Hepatocyte (in vitro differentiated cells): ENCODE data around the gene MAN1B1. TPM values are rescaled to one million over a fixed set of nuclear protein-coding genes. Genes with fewer than 3 reads are reported as not detected.

Experiments used
- DNase-seq: peaks from one replicate; pipeline ENCODE4 v3.0.0-alpha.2; 2016; ENCODE audit warnings: low spot score
- H2AFZ ChIP-seq: fragments of 200-600 bp; sonication (generic); 2 replicates; pipeline ENCODE4 v1.6.0; 2016; ENCODE audit warnings: antibody characterized with exemption, mild to moderate bottlenecking
- H3K27ac ChIP-seq: fragments of 200-600 bp; sonication (generic); 2 replicates; pipeline ENCODE4 v1.5.1; 2016; ENCODE audit warnings: mild to moderate bottlenecking
- H3K27me3 ChIP-seq: fragments of 200-600 bp; sonication (generic); 2 replicates; pipeline ENCODE4 v1.6.1; 2016
- H3K36me3 ChIP-seq: fragments of 200-600 bp; sonication (generic); replicated peaks from 2 replicates; pipeline ENCODE4 v1.5.1; 2016; ENCODE audit warnings: low read depth; ENCODE audit not compliant: insufficient read depth
- H3K4me1 ChIP-seq: fragments of 200-600 bp; sonication (generic); 2 replicates; pipeline ENCODE4 v1.5.1; 2016; ENCODE audit warnings: mild to moderate bottlenecking, moderate library complexity; ENCODE audit not compliant: insufficient read depth
- H3K4me2 ChIP-seq: fragments of 200-600 bp; sonication (generic); 2 replicates; pipeline ENCODE4 v1.6.0; 2016
- H3K4me3 ChIP-seq: fragments of 200-600 bp; sonication (generic); 2 replicates; pipeline ENCODE4 v1.5.1; 2016; ENCODE audit warnings: mild to moderate bottlenecking
- H3K79me2 ChIP-seq: fragments of 200-600 bp; sonication (generic); 2 replicates; pipeline ENCODE4 v1.6.0; 2017; ENCODE audit warnings: mild to moderate bottlenecking
- H3K9me2 ChIP-seq: fragments of 200-600 bp; sonication (generic); replicated peaks from 2 replicates; pipeline ENCODE4 v1.6.0; 2017; ENCODE audit warnings: mild to moderate bottlenecking; ENCODE audit not compliant: insufficient read depth
- H3K9me3 ChIP-seq: fragments of 200-600 bp; sonication (generic); 2 replicates; pipeline ENCODE4 v1.5.1; 2016; ENCODE audit warnings: low read depth, mild to moderate bottlenecking
- H4K20me1 ChIP-seq: fragments of 200-600 bp; sonication (generic); 2 replicates; pipeline ENCODE4 v1.6.0; 2016; ENCODE audit warnings: mild to moderate bottlenecking; ENCODE audit not compliant: insufficient read depth, poor library complexity, severe bottlenecking
- EZH2 ChIP-seq: fragments of 200-600 bp; sonication (generic); IDR thresholded peaks from 2 replicates; pipeline ENCODE4 v1.6.1; 2016; ENCODE audit warnings: antibody characterized with exemption, mild to moderate bottlenecking, borderline replicate concordance
- EZH2phosphoT487 ChIP-seq: fragments of 200-600 bp; sonication (generic); IDR thresholded peaks from one replicate; pipeline ENCODE4 v1.6.1; 2018; ENCODE audit warnings: antibody characterized with exemption, mild to moderate bottlenecking, low read depth, moderate library complexity; ENCODE audit not compliant: unreplicated experiment, severe bottlenecking
- WGBS: methylation state at CpG from one replicate; pipeline ENCODE4 v1.1.6; 2016; ENCODE audit warnings: low lambda C conversion rate; ENCODE audit errors: missing lambda C conversion rate; 5-methylcytosine and 5-hydroxymethylcytosine counted together
- polyA plus RNA-seq: library from polyadenylated mRNA; unstranded; fragments of >200 nt; fragmentation: Nextera tagmentation; extraction: Ambion mirVana; gene quantifications from 2 replicates; pipeline ENCODE4 v1.2.1, GENCODE V29; 2016
- total RNA-seq: library from RNA; depleted of rRNA; stranded (reverse); fragments of >200 nt; gene quantifications from 2 replicates; pipeline ENCODE4 v1.2.3, GENCODE V29; 2014
- TF ChIP-seq, protein P1 (sequence below): fragments of 200-600 bp; sonication (generic); IDR thresholded peaks from 2 replicates; pipeline ENCODE4 v1.5.1; 2016; ENCODE audit warnings: antibody characterized with exemption, mild to moderate bottlenecking; ENCODE audit not compliant: poor library complexity

The MAN1B1 gene
- total and polyA plus RNA-seq, 2 experiments from 2014 or later = 60.8 to 94.2 TPM

DNA sequence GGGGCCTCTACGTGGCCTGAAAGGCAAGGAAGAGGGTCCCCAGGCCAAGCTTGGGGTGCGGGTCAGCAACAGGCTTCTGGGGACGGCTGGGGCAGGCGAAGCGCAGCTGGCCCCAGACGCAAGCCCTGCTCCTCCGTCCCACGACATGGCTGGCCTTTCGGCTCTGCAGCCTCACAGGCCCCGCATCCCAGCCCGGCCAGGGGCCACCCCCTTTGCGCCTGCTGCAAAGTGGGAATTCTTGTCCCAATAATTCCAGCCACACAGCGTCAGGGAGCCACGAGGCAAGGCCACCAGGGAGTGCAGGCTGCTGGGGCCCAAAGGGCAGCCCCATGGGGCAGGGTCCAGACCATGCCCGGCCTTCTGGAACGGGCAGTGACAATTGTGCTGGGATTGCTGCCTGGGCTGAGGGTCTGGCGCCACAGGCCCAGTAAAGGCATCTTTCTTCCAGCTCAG is 31.8 kb upstream of the MAN1B1 start:
- Histone ChIP-seq H3K9me2 (no peaks in the 10 kb centered on the region), H4K20me1 (no peaks in the 10 kb centered on the region), H3K4me1 (peaks cover 46% of the 10 kb centered on the region), H3K27me3 (peaks cover 20% of the 10 kb centered on the region), H3K4me3 (no peak overlapping the region), H2AFZ (no peak overlapping the region), H3K9me3 (no peaks in the 10 kb centered on the region), H3K36me3 (no peaks in the 10 kb centered on the region), H3K79me2 (no peaks in the 10 kb centered on the region), H3K27ac (peak overlapping the region; percentile 60), H3K4me2 (peak overlapping the region; percentile 97)
- DNase-seq = no peak
- WGBS = 83% methylated on average over 17 of the region's 17 CpGs
- TF ChIP-seq EZH2phosphoT487 (no peak), EZH2 (no peak)
- TF ChIP-seq, protein P1, sequence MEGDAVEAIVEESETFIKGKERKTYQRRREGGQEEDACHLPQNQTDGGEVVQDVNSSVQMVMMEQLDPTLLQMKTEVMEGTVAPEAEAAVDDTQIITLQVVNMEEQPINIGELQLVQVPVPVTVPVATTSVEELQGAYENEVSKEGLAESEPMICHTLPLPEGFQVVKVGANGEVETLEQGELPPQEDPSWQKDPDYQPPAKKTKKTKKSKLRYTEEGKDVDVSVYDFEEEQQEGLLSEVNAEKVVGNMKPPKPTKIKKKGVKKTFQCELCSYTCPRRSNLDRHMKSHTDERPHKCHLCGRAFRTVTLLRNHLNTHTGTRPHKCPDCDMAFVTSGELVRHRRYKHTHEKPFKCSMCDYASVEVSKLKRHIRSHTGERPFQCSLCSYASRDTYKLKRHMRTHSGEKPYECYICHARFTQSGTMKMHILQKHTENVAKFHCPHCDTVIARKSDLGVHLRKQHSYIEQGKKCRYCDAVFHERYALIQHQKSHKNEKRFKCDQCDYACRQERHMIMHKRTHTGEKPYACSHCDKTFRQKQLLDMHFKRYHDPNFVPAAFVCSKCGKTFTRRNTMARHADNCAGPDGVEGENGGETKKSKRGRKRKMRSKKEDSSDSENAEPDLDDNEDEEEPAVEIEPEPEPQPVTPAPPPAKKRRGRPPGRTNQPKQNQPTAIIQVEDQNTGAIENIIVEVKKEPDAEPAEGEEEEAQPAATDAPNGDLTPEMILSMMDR = no peak

DNA sequence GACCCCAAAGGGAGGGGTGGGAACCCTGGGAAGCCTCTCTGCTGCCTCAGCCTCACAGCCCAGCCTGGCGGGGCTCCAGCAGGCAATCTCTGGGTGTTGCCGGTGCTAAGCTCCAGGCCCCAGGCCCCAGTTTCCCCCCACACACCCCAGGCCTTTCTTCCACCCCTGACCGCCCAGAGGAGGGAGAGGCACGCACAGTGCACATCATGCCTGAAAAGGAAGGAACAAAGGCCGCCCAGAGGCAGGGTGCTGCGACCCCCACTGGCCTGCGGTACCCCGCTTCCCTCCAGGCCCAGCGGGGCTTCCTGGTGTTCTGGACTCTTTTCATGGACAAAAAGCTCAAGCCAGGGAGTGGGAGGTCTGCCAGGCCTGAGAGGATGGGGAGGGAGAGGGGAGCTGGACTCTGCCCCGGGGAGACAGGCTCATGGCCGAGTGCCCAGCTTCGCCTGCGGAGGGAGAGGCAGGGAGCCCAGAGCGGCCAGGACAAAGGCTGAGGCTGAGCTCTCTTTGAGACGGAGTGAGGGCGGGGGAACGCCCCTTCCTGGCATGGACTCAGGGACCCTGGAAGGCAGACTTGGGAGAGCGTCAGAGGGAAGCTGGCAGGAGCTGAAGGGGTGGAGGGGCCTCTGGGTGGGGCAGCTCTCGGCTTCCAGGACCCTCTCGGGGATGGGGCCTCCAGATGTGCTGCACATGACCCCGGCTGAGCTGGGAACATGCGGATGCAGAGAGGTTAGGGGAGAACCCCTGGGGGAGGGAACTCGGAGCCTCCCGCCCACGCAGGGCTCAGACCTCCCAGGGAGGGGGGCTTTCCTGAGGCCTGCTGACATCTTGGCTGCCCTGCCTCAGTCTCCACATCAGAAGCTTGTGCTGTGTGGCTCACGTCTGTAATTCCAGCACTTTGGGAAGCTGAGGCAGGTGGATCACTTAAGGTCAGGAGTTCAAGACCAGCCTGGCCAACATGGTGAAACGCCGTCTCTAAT is 31.1 kb upstream of the MAN1B1 start:
- H3K79me2 ChIP-seq = no peaks in the 10 kb centered on the region
- WGBS = 52% methylated on average over 24 of the region's 28 CpGs
- H3K36me3 ChIP-seq = no peaks in the 10 kb centered on the region
- H2AFZ ChIP-seq = no peak overlapping the region
- no peaks in the 10 kb centered on the region for H3K9me2 ChIP-seq
- peaks cover 18% of the 10 kb centered on the region for H3K27me3 ChIP-seq
- H3K9me3 ChIP-seq = no peaks in the 10 kb centered on the region
- no peaks in the 10 kb centered on the region for H4K20me1 ChIP-seq
- H3K27ac ChIP-seq = peak overlapping the region; percentile 66
- H3K4me3 ChIP-seq = no peak overlapping the region
- peak; percentile 90 for DNase-seq
- TF ChIP-seq EZH2 = no peak
- TF ChIP-seq, protein P1 = no peak
- no peak for TF ChIP-seq EZH2phosphoT487
- H3K4me1 ChIP-seq = peaks cover 46% of the 10 kb centered on the region
- peak overlapping the region; percentile 97 for H3K4me2 ChIP-seq

DNA sequence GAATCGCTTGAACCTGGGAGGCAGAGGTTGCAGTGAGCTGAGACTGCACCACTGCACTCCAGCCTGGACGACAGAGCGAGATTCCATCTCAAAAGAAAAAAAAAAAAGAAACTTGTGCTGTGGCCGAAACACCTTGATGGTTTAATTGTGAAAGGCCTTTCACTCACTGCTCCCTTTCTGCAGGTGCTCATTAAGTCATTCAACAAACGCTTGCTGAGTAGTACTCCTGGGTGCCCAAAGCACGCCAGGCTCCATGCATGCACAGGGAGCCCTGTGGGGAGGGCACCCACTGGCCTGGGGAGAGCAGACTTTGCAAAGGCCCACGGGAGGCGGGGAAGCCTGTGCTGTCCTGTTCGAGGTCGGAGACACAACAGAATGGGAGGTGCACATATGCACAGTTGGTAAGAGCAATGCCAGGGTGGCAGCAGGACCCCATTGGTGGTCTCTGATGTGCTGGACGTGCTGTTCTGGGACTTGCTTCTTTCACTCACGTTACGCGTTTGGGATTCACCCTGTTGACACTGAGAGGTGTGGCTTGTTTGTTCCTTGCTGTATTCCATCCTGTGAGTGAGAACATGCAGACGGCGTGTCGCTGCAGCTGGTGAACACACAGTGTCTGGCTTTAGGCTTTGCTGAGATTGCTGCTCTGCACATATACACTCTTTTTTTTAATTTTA is 29.9 kb upstream of the MAN1B1 start:
- H3K4me2 ChIP-seq = no peak overlapping the region
- no peaks in the 10 kb centered on the region for H3K36me3 ChIP-seq
- H3K4me1 ChIP-seq = peaks cover 46% of the 10 kb centered on the region
- peaks cover 16% of the 10 kb centered on the region for H3K27me3 ChIP-seq
- H3K9me2 ChIP-seq = no peaks in the 10 kb centered on the region
- H2AFZ ChIP-seq = no peak overlapping the region
- H3K79me2 ChIP-seq = no peaks in the 10 kb centered on the region
- peak overlapping the region; percentile 37 for H3K27ac ChIP-seq
- DNase-seq = no peak
- WGBS = 81% methylated on average over 17 of the region's 17 CpGs
- TF ChIP-seq EZH2phosphoT487 = no peak
- TF ChIP-seq, protein P1 = no peak
- TF ChIP-seq EZH2 = no peak
- no peaks in the 10 kb centered on the region for H4K20me1 ChIP-seq
- H3K4me3 ChIP-seq = no peak overlapping the region
- no peaks in the 10 kb centered on the region for H3K9me3 ChIP-seq
